WTC11 (cell line): ENCODE results near the gene HPCAL1.
A peak's percentile ranks its signal among the peaks of the same experiment; 100 is the strongest.

ENCODE experiments used
- NR3C1 ChIP-seq: sonication (generic); formaldehyde crosslinking; conservative IDR thresholded peaks from 2 replicates; pipeline ENCODE4 v1.8.1; 2023; ENCODE audit warnings: low read depth, mild to moderate bottlenecking, missing genetic modification reagents
- TF ChIP-seq, protein P1 (sequence below): fragments of 200-600 bp; IDR thresholded peaks from 2 replicates; pipeline ENCODE4 v1.8.0; 2022; ENCODE audit warnings: antibody characterized with exemption
- TF ChIP-seq, protein P2 (sequence below): sonication (generic); formaldehyde crosslinking; IDR thresholded peaks from 2 replicates; pipeline ENCODE4 v1.8.1; 2022; ENCODE audit warnings: low read depth, mild to moderate bottlenecking, moderate library complexity, missing genetic modification reagents, borderline replicate concordance
- TF ChIP-seq, protein P3 (sequence below): sonication (generic); formaldehyde crosslinking; IDR thresholded peaks from 2 replicates; pipeline ENCODE4 v1.8.0; 2022; ENCODE audit warnings: mild to moderate bottlenecking, missing genetic modification reagents
- TF ChIP-seq, protein P4 (sequence below): fragments of 250-450 bp; sonication (Bioruptor Pico); IDR thresholded peaks from 2 replicates; pipeline ENCODE4 v1.9.0; 2021; ENCODE audit warnings: mild to moderate bottlenecking

DNA sequence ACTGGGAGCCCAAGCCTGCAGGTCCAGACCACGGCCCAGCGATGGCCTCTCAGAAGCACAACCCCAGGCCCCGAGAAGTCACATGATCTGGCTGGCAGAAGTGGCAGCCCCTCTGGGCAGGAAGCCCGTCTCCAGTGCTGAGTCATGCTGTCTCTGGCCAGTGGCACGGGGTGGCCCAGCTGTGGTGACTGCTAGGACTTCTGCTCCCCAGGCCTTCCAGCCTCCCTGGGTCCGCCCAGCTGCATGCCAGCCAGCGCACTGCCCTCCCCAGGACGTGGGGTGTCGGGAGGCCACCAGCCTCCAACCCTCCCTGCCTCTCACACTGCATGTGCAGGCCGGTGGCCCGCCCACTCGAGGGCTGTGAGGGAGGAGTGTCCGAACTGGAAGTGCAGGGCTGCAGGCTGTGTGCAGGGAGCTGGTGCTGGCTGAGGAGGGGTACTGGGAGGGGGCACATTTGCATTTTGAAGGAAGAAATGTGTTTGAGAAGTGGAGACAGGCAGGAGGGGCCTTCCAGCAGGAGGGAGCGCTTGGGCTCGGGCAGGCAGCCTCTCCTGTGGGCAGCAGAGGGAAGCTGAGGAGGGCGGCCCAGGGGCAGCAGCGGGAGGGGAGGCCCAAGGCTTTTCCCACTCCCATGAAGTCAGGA is 17.0 kb upstream of the HPCAL1 start:
- TF ChIP-seq, protein P1, sequence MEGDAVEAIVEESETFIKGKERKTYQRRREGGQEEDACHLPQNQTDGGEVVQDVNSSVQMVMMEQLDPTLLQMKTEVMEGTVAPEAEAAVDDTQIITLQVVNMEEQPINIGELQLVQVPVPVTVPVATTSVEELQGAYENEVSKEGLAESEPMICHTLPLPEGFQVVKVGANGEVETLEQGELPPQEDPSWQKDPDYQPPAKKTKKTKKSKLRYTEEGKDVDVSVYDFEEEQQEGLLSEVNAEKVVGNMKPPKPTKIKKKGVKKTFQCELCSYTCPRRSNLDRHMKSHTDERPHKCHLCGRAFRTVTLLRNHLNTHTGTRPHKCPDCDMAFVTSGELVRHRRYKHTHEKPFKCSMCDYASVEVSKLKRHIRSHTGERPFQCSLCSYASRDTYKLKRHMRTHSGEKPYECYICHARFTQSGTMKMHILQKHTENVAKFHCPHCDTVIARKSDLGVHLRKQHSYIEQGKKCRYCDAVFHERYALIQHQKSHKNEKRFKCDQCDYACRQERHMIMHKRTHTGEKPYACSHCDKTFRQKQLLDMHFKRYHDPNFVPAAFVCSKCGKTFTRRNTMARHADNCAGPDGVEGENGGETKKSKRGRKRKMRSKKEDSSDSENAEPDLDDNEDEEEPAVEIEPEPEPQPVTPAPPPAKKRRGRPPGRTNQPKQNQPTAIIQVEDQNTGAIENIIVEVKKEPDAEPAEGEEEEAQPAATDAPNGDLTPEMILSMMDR = no peak
- TF ChIP-seq, protein P2, sequence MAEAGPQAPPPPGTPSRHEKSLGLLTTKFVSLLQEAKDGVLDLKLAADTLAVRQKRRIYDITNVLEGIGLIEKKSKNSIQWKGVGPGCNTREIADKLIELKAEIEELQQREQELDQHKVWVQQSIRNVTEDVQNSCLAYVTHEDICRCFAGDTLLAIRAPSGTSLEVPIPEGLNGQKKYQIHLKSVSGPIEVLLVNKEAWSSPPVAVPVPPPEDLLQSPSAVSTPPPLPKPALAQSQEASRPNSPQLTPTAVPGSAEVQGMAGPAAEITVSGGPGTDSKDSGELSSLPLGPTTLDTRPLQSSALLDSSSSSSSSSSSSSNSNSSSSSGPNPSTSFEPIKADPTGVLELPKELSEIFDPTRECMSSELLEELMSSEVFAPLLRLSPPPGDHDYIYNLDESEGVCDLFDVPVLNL (CRISPR knock-in tag) = no peak
- TF ChIP-seq, protein P3, sequence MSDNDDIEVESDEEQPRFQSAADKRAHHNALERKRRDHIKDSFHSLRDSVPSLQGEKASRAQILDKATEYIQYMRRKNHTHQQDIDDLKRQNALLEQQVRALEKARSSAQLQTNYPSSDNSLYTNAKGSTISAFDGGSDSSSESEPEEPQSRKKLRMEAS (CRISPR knock-in tag) = peak; percentile 83
- TF ChIP-seq, protein P4, sequence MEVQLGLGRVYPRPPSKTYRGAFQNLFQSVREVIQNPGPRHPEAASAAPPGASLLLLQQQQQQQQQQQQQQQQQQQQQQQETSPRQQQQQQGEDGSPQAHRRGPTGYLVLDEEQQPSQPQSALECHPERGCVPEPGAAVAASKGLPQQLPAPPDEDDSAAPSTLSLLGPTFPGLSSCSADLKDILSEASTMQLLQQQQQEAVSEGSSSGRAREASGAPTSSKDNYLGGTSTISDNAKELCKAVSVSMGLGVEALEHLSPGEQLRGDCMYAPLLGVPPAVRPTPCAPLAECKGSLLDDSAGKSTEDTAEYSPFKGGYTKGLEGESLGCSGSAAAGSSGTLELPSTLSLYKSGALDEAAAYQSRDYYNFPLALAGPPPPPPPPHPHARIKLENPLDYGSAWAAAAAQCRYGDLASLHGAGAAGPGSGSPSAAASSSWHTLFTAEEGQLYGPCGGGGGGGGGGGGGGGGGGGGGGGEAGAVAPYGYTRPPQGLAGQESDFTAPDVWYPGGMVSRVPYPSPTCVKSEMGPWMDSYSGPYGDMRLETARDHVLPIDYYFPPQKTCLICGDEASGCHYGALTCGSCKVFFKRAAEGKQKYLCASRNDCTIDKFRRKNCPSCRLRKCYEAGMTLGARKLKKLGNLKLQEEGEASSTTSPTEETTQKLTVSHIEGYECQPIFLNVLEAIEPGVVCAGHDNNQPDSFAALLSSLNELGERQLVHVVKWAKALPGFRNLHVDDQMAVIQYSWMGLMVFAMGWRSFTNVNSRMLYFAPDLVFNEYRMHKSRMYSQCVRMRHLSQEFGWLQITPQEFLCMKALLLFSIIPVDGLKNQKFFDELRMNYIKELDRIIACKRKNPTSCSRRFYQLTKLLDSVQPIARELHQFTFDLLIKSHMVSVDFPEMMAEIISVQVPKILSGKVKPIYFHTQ = no peak
- no peak for TF ChIP-seq NR3C1 (CRISPR knock-in tag)
